HG03442 (cell line): ENCODE measurements around the gene CKS2.
"Not testable (repeated sequence)": the region's sequence is repeated elsewhere in the genome, so short reads cannot be mapped to it uniquely, and the experiment has no call there.

Experiments
- ATAC-seq: cut with Tn5 transposase; IDR thresholded peaks from one replicate; pipeline ENCODE4 v1.9.1; 2021; ENCODE audit warnings: mild to moderate bottlenecking, moderate library complexity; ENCODE audit not compliant: unreplicated experiment

CKS2 gene

DNA sequence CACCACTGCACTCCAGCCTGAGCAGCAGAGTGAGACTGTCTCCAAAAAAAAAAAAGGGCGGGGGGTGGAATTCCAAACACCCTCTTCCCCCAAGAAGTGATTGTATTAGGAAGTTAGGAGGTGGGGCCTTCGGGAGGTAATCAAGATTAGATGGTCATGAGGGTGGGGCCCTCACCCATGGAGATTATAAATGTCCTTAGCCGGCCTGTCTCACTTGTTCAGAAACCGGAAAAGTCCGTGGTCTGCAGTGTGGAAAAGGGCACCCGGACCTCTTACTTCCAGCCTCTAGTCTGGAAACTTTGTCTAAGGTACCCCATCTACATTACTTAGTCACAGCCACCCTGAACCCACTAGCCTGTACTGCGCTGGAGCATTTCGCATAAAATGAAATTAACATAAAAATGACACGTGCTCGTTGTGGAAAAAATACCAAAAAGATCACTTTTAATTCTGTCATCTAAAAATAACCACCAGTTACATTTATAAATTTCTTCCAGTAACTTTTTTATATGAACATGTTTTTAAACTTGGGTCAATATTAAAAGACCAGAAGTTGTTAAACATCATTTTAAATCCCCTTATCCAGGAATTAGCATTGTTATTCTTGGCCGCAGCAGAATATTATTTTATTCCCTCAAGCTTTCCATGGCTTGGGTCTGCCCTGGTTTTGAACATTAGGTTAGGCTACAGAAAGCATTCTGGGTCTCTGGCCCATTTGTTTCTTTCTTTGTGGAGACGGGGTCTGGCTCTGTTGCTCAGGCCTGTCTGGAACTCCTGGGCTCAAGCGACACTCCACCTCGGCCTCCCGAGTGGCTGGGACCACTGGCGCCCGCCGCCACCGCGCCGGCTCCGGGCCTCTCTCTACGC, 1.2 kb upstream of the CKS2 start:
- no peak for ATAC-seq

- peak; percentile 6 for ATAC-seq
Observed at GRCh38 chr9:89311346-89312221, 589 bp downstream of the CKS2 start.

- ATAC-seq, result no peak
Observed at GRCh38 chr9:89312222-89312571, 1.2 kb downstream of the CKS2 start.

- no peak for ATAC-seq
Observed at GRCh38 chr9:89313842-89314241, 2.8 kb downstream of the CKS2 start.

DNA sequence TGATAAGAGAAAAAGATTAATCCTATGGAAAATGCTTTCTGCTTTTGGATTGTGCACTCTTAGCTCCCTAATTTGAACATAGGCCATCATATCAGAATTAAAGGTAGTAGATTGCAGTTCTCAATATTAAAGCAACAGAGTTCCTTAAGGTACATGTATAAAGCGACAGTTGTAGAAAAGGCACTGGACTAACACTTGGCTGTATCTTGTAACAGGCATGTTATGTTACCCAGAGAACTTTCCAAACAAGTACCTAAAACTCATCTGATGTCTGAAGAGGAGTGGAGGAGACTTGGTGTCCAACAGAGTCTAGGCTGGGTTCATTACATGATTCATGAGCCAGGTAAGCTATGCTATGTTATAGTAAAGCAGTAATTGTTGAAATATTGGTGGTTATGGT, 4.0 kb downstream of the CKS2 start:
- ATAC-seq, result no peak

GRCh38 chr9:89315482-89315881, 4.5 kb downstream of the CKS2 start:
- ATAC-seq, result no peak

GRCh38 chr9:89317282-89317681, 6.3 kb downstream of the CKS2 start:
- no peak for ATAC-seq

GRCh38 chr9:89318123-89319014, 7.4 kb downstream of the CKS2 start, which contains the start of gene SECISBP2:
Gene SECISBP2, plus strand, starts transcription at chr9:89318500. Its CDS starts 77 bp downstream, at chr9:89318577.
- peak; percentile 87 for ATAC-seq

DNA sequence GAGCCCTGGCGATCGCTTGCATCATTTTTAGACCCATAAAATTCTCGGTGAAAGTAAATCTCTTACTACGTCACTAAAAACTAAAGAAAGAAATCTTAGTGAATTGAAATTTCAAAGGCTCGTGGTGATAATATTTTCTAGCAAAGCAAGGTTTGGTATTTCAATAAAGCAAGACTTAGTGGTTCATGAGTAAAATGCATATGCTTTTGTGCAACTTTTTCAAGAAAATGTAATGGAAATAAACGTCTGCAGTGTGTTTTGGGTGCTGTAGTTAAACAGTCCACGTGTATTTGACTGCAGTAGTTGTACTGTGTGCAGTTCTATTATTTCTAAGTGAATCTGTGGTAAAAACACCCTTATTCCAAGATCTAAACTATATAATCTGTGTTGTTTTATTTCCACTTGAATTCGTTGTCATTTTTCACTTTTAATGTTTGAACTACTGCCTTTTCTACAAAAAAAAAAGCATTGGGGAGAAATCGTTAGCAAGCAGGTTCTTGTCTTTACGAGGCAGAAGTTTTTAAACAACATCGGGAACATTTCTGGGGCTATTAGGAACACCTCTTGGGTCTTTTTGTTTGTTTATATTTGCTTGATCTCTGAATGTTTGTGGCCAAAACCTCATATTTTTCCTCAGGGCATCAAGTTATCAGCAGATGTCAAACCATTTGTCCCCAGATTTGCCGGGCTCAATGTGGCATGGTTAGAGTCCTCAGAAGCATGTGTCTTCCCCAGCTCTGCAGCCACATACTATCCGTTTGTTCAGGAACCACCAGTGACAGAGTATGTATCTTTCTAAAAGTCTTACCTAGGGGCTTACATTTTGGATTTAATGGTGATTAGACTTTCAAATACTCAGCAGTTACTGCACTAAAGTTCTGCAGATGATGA, 8.3 kb downstream of the CKS2 start:
- ATAC-seq, result no peak

DNA sequence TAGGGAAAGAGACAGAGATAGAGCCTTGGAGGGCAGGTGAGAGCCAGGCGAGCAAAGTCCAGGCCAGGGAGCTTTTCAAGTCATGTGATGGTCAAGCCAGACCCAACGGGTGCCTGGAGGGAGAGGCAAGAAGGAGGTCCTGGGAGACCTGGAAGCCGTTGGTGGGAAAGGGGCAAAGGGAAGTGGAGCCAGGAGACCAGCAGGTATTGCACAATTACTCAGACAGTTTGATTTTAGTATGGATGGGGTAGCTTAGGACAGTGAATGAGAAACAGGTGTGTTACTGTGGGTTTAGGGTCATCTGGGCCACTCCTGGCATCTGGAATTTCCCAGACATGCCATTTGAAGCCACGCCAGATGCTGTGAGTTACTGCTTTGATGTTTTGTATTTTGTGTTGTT, 12.4 kb downstream of the CKS2 start:
- ATAC-seq, result no peak

- ATAC-seq, result no peak
Observed at GRCh38 chr9:89325733-89326132, 14.7 kb downstream of the CKS2 start.

DNA sequence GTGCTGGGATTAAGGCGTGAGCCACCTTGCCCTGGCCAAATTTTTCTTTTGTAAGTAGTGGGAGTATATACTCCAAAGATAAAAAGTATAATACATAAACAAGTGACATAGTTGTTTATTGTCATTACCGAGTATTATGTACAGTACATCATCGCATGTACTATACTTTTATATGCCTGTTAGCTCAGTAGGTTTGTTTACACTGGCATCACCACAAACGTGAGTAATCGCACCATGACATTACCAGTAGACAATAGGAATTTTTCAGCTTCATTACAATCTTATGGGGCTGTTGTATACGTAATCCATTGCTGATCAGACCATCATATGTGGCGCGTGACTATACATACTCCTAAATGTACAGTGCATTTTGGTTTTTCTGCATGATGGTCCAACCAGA, 17.1 kb downstream of the CKS2 start:
- ATAC-seq, result no peak

DNA sequence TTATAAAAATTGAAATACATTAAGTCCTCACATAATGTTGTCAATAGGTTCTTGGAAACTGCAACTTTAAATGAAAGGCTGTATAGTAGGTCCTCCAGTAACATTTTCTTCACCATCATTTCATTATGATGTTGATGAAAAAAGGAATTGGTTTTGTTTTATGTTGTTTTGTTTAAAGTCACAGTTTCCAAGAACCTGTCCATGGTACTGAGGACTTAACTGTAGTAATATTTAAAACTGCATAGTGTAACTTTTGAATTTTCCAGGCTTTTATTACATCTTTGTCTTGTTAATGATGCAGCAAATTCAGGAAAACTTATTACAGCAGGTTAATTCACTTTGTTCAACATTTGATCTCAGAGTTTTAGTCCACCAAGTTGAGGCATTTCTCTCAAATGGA, 18.9 kb downstream of the CKS2 start:
- no peak for ATAC-seq

GRCh38 chr9:89330513-89330912, 19.5 kb downstream of the CKS2 start:
- ATAC-seq, result no peak

DNA sequence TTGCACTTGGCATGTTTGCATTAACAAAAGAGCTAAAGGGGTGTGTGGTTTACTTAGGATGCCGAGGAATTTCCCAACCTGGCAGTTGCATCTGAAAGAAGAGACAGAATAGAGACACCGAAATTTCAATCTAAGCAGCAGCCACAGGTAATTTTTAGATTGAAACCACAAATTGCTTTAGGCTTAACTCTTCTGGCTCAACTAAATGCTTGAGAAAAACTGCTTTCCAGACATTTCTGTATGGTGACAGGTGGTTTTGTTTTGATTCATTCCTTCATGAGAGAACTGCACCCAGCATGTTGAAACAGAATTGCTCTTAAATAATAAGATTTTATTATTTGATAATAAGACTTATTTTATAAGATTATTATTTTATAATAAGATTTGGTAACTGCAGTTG, 28.8 kb downstream of the CKS2 start:
- ATAC-seq, result no peak

DNA sequence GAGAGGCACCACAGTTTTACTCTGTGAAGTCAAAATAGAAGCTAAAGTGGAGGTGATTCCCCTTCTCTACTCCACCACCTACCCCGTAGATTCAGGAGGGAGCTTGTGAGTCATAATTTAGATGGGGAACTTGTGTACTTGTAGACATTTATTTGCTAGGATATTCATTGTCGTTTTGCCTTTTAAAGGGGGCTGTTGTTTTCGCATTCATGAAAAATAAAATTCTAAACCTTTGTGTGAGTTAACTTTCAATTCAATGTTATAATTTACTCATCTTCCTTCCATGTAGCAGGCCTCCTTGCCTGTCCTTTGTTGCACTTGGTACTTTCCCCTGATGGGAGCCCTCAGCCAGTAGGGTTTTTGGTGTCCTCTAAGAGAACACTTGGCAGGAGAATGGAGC, 29.3 kb downstream of the CKS2 start:
- ATAC-seq, result peak; percentile 72

DNA sequence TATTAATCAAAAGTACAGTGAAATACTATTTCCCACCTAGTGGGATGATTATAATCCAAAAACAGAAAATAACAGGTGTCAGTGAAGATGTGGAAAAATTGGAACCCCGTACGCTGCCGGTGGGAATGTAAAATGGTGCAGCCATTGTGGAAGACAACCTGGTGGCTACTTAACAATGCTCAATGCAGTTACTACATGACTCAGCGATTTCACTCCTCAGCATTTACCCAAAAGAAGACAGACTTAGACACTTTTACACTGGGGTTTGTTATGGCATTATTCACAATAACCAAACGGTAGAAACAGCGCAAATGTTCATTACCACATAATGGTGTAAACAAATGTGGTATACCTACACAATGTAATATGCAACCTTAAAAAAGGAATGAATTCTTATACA, 31.2 kb downstream of the CKS2 start:
- ATAC-seq, result no peak

DNA sequence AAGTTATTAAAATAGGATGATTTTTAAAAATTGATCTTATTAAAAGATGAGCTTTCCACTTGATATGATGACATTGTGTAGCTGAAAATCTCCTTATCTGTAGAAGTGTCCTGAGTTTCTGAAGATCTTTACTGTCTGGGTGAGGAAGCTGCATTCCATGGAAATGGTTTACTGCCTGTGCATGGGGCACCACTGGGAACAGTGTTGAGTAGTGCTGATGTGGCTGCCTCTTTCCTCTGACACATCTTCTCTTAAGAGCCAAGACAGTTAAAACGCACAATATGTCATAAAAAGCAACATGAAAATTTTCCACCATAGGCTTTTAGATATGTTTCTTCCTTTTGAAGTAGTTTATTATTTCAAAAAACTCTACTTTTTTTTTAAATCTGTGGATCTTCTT, 32.0 kb downstream of the CKS2 start:
- ATAC-seq, result no peak

DNA sequence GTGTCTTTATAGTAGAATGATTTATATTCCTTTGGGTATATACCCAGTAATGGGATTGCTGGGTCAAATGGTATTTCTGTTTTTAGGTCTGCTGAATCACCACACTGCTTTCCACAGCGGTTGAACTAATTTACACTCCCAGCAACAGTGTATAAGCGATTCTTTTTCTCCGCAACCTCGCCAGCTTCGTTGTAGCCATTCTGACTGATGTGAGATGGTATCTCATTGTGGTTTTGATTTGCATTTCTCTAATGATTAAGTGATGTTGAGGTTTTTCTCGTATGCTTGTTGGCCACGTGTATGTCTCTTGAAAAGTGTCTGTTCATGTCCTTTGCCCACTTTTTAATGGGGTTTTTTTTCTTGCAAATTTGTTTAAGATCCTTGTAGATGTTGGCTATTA, 32.8 kb downstream of the CKS2 start:
- not testable (repeated sequence) for ATAC-seq

DNA sequence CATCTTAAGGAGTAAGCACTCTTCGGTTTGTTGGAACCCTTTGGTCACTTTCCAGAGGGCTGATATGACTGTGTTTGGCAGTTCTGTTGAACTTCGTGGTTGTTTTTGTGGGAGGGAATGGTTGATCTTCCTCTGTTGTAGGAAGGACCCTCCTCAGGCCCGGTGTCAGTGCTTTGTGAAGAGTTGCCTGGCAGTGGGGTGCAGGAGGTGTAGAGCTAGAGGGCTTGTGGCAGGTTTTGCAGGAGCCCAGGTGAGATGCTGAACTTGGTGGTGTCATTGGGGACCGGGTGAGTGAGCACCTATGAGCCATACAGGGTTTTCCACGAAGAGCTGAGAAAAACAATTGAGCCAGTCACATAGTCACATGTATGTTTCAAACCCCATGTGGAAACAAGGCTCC, 34.5 kb downstream of the CKS2 start:
- no peak for ATAC-seq
